Measurements from ENCODE around the gene AMHR2. TPM values are rescaled to one million over a fixed set of nuclear protein-coding genes. Genes with fewer than 3 reads are reported as not detected.

Gene AMHR2
- total RNA-seq, 1 experiment from 2014 or later, result not detected

DNA sequence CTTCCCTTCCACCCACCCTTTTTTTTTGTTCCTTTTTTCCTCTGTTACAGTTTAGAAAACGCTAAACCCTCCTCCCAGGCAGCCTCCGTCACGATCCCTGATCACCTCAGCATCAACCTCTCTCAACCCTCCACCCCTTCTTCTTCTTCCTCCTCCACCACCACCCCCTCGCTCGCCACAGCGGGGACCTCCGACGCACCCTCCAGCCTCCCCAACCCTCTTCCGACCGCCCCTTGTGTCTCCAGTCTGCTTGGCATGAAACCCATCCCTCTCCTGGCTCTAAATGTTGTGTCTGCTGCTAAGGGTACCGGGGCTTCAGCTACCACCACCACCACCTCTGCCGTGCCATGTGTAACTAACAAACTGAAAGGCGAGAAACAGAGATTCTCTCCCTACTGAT, 51.2 kb downstream of the AMHR2 start:
- Mint-ChIP-seq H3K9me3 (no peaks in the 10 kb centered on the region; a peak in 1 of 5 replicates), H3K4me1 (peaks cover 40 to 56% of the 10 kb centered on the region in 2 experiments), H3K36me3 (ENCODE audit: insufficient read depth in 1 of 3, low read depth in 3 of 3) (peaks cover 67 to 98% (median 90%) of the 10 kb centered on the region in 3 experiments), H3K4me3 (0 out of 5 replicates have a peak overlapping the region, but pooled peaks of 1 of the 2 experiments have one; percentile 33), H3K27ac (peak overlapping the region; percentile 85 to 90 (median 87)), H3K27me3 (ENCODE audit: low read depth) (no peaks in the 10 kb centered on the region; the same call in 1 of the 2 replicates)
- no peak overlapping the region for H3K18ac ChIP-seq (ENCODE audit: insufficient read length, low read depth, low read length)
- peaks cover 8% of the 10 kb centered on the region for H3K79me1 ChIP-seq (ENCODE audit: insufficient read depth, low read depth, low read length, poor library complexity, severe bottlenecking)
- no peak overlapping the region for H3K4ac ChIP-seq (ENCODE audit: low read depth, low read length)
- no peaks in the 10 kb centered on the region for H3K23me2 ChIP-seq (ENCODE audit: insufficient read length, low read depth, low read length, poor library complexity, severe bottlenecking)
- H2BK12ac ChIP-seq (ENCODE audit: insufficient read length, low read depth, low read length), result no peak overlapping the region
- no peak overlapping the region for H2BK5ac ChIP-seq (ENCODE audit: insufficient read length, low read length)
- H3K79me2 ChIP-seq (ENCODE audit: insufficient read depth, low read length), result no peaks in the 10 kb centered on the region
- no peak overlapping the region for H4K5ac ChIP-seq (ENCODE audit: insufficient read length, low read depth, low read length)
- DNase-seq, result no peak
- TF ChIP-seq CTCF (conservative IDR thresholded peaks at IDR 0.05), result no peak
- no peak overlapping the region for H2BK120ac ChIP-seq (ENCODE audit: low read depth, low read length, poor library complexity, severe bottlenecking)
- H4K20me1 ChIP-seq (ENCODE audit: control insufficient read depth, insufficient read depth, insufficient read length), result no peaks in the 10 kb centered on the region
- H3T11ph ChIP-seq (ENCODE audit: low read length), result no peak overlapping the region
- H2AFZ ChIP-seq (ENCODE audit: low read length), result no peak overlapping the region
- H3K27me3 ChIP-seq (ENCODE audit: insufficient read depth, low read length), result no peaks in the 10 kb centered on the region
- H3K27ac ChIP-seq (ENCODE audit: insufficient read length, low read depth, low read length), result peak overlapping the region; percentile 33
- H3K9me3 ChIP-seq (ENCODE audit: control insufficient read depth, low read depth, low read length), result no peaks in the 10 kb centered on the region
- H3K9ac ChIP-seq (ENCODE audit: extremely low read depth, insufficient read length, low read length), result no peak overlapping the region
- H3K23ac ChIP-seq (ENCODE audit: insufficient read length, low read depth, low read length), result no peak overlapping the region
- no peak overlapping the region for H2AK5ac ChIP-seq (ENCODE audit: insufficient read length, low read length)
- WGBS (ENCODE audit: extremely low coverage, insufficient read length, low lambda C conversion rate), result no CpG with 5 or more reads among the region's 13 CpGs
- no peak overlapping the region for H3K56ac ChIP-seq (ENCODE audit: insufficient read length, low read depth, low read length)
- no peaks in the 10 kb centered on the region for H3K4me1 ChIP-seq (ENCODE audit: insufficient read depth, low read length)
- no peak overlapping the region; the same call in 1 of the 2 replicates for H3K14ac ChIP-seq (ENCODE audit: insufficient read depth, low read length)
- no peak overlapping the region for H2BK15ac ChIP-seq (ENCODE audit: low read depth, low read length)
- no peak overlapping the region for H2BK20ac ChIP-seq (ENCODE audit: low read depth, low read length, poor library complexity, severe bottlenecking)
- H4K8ac ChIP-seq (replicated peaks; ENCODE audit: insufficient read length, low read depth, low read length), result no peak overlapping the region
- H4K91ac ChIP-seq (ENCODE audit: insufficient read length, low read depth, low read length), result no peak overlapping the region
- H3K4me2 ChIP-seq (ENCODE audit: insufficient read depth, insufficient read length, low read length), result no peak overlapping the region
